GM12878 (cell line): ENCODE data around the gene ETV2. TPM values are rescaled to one million over a fixed set of nuclear protein-coding genes. Genes with fewer than 3 reads are reported as not detected.

Source experiments
- ATF7 ChIP-seq: fragments of 450-650 bp; IDR thresholded peaks from 2 replicates; pipeline ENCODE4 v1.6.1; 2016; ENCODE audit warnings: low read depth, mild to moderate bottlenecking
- CBFB ChIP-seq: IDR thresholded peaks from 2 replicates; pipeline ENCODE4 v1.6.1; 2016; ENCODE audit warnings: antibody characterized with exemption, low read depth
- CBX5 ChIP-seq: sonication (generic); IDR thresholded peaks from 2 replicates; pipeline ENCODE4 v1.6.1; 2016; ENCODE audit warnings: low read depth, moderate library complexity, mild to moderate bottlenecking, inconsistent platforms
- GABPA ChIP-seq: IDR thresholded peaks from 2 replicates; pipeline ENCODE4 v1.6.1; 2014; ENCODE audit warnings: antibody characterized with exemption, low read depth, mild to moderate bottlenecking, inconsistent platforms
- HCFC1 ChIP-seq: fragments of 150-350 bp; IDR thresholded peaks from 2 replicates; pipeline ENCODE4 v1.6.1; 2014; ENCODE audit warnings: low read length
- KLF5 ChIP-seq: fragments of 450-650 bp; IDR thresholded peaks from 2 replicates; pipeline ENCODE4 v1.6.1; 2014; ENCODE audit warnings: mild to moderate bottlenecking; ENCODE audit not compliant: partially characterized antibody
- MYB ChIP-seq: fragments of 150-350 bp; IDR thresholded peaks from 2 replicates; pipeline ENCODE4 v1.6.1; 2014; ENCODE audit warnings: mild to moderate bottlenecking, low read depth, low read length, borderline replicate concordance
- RAD21 ChIP-seq: IDR thresholded peaks from 2 replicates; pipeline ENCODE4 v1.6.1; 2011; ENCODE audit warnings: mild to moderate bottlenecking, low read depth, low read length, moderate library complexity; ENCODE audit not compliant: insufficient read depth
- RAD51 ChIP-seq: fragments of 450-650 bp; IDR thresholded peaks from 2 replicates; pipeline ENCODE4 v1.6.1; 2016; ENCODE audit warnings: moderate library complexity, mild to moderate bottlenecking, inconsistent platforms
- RBBP5 ChIP-seq: fragments of 200-600 bp; sonication (generic); conservative IDR thresholded peaks from 2 replicates; pipeline ENCODE4 v1.6.1; 2016
- SIN3A ChIP-seq: IDR thresholded peaks from 2 replicates; pipeline ENCODE4 v1.6.1; 2012; ENCODE audit warnings: low read depth, low read length, improper control_type of control experiment
- SKIL ChIP-seq: fragments of 450-650 bp; IDR thresholded peaks from 2 replicates; pipeline ENCODE4 v1.6.1; 2017; ENCODE audit warnings: mild to moderate bottlenecking, low read depth, inconsistent platforms; ENCODE audit not compliant: poor library complexity, severe bottlenecking
- SP1 ChIP-seq: IDR thresholded peaks from one replicate; pipeline ENCODE4 v1.6.1; 2011; ENCODE audit warnings: low read depth, low read length
- STAT1 ChIP-seq: fragments of 450-650 bp; conservative IDR thresholded peaks from 2 replicates; pipeline ENCODE4 v1.6.1; 2014; ENCODE audit warnings: antibody characterized with exemption, mild to moderate bottlenecking
- TAF1 ChIP-seq: IDR thresholded peaks from 2 replicates; pipeline ENCODE4 v1.6.1; 2011; ENCODE audit warnings: mild to moderate bottlenecking, low read depth, low read length, borderline replicate concordance
- TCF7 ChIP-seq: IDR thresholded peaks from 2 replicates; pipeline ENCODE4 v1.6.1; 2014; ENCODE audit warnings: antibody characterized with exemption, borderline replicate concordance
- YBX1 ChIP-seq: fragments of 450-650 bp; IDR thresholded peaks from 2 replicates; pipeline ENCODE4 v1.6.1; 2016; ENCODE audit warnings: antibody characterized with exemption
- ZBED1 ChIP-seq: IDR thresholded peaks from 2 replicates; pipeline ENCODE4 v1.6.1; 2016; ENCODE audit warnings: borderline replicate concordance
- ZBTB40 ChIP-seq: fragments of 450-650 bp; IDR thresholded peaks from 2 replicates; pipeline ENCODE4 v1.6.1; 2016; ENCODE audit warnings: mild to moderate bottlenecking, moderate library complexity, borderline replicate concordance
- polyA plus RNA-seq, 11 experiments: library from polyadenylated mRNA; depleted of rRNA in 4 of 11; unstranded in 6 of 11; stranded (reverse) in 5 of 11; fragments of >200 nt; fragmentation: Nextera tagmentation in 4 of 11; fragmentation: Illumina TruSeq in 1 of 11; extraction: Ambion mirVana in 4 of 11; extraction: Trizol in 1 of 11; gene quantifications; 1 replicate in 1 of 11; 2 replicates in 10 of 11; pipeline versions ENCODE4 v1.2.1 to v1.2.3, GENCODE V29; 2011 to 2016; ENCODE audit warnings: inconsistent platforms in 2 of 11, missing spikeins in 2 of 11, low read depth in 1 of 11
- total RNA-seq, 4 experiments: library from RNA; depleted of rRNA in 3 of 4; stranded (reverse); fragments of >200 nt in 3 of 4; fragmentation: Illumina TruSeq in 1 of 4; extraction: Trizol in 1 of 4; gene quantifications; 2 replicates each; pipeline versions ENCODE4 v1.2.1 to v1.2.3, GENCODE V29; 2013 to 2021
- TF ChIP-seq, protein P1 (sequence below): IDR thresholded peaks from 2 replicates; pipeline ENCODE4 v1.6.1; 2012; ENCODE audit warnings: improper control_type of control experiment, low read depth, low read length; ENCODE audit not compliant: insufficient replicate concordance

ETV2 gene
- total and polyA plus RNA-seq, 10 of the 15 experiments (the other 5 are each of a cell fraction or from before 2014, with no cell fraction given), result 0.10 to 1.4 (median 0.54) TPM; not detected in 1

- TF ChIP-seq RBBP5, result 0 out of 2 replicates have a peak, but pooled peaks have one; percentile 60
- TF ChIP-seq, protein P1, sequence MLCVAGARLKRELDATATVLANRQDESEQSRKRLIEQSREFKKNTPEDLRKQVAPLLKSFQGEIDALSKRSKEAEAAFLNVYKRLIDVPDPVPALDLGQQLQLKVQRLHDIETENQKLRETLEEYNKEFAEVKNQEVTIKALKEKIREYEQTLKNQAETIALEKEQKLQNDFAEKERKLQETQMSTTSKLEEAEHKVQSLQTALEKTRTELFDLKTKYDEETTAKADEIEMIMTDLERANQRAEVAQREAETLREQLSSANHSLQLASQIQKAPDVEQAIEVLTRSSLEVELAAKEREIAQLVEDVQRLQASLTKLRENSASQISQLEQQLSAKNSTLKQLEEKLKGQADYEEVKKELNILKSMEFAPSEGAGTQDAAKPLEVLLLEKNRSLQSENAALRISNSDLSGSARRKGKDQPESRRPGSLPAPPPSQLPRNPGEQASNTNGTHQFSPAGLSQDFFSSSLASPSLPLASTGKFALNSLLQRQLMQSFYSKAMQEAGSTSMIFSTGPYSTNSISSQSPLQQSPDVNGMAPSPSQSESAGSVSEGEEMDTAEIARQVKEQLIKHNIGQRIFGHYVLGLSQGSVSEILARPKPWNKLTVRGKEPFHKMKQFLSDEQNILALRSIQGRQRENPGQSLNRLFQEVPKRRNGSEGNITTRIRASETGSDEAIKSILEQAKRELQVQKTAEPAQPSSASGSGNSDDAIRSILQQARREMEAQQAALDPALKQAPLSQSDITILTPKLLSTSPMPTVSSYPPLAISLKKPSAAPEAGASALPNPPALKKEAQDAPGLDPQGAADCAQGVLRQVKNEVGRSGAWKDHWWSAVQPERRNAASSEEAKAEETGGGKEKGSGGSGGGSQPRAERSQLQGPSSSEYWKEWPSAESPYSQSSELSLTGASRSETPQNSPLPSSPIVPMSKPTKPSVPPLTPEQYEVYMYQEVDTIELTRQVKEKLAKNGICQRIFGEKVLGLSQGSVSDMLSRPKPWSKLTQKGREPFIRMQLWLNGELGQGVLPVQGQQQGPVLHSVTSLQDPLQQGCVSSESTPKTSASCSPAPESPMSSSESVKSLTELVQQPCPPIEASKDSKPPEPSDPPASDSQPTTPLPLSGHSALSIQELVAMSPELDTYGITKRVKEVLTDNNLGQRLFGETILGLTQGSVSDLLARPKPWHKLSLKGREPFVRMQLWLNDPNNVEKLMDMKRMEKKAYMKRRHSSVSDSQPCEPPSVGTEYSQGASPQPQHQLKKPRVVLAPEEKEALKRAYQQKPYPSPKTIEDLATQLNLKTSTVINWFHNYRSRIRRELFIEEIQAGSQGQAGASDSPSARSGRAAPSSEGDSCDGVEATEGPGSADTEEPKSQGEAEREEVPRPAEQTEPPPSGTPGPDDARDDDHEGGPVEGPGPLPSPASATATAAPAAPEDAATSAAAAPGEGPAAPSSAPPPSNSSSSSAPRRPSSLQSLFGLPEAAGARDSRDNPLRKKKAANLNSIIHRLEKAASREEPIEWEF, result no peak
- no peak for TF ChIP-seq YBX1
- TF ChIP-seq CBFB, result peak; percentile 68
- TF ChIP-seq KLF5, result peak; percentile 91
- TF ChIP-seq RAD51, result no peak
- peak; percentile 62; the same call in 1 of the 2 replicates for TF ChIP-seq TAF1
- TF ChIP-seq RAD21, result no peak
- peak; percentile 81; the same call in 1 of the 2 replicates for TF ChIP-seq SIN3A
- 0 out of 2 replicates have a peak, but pooled peaks have one; percentile 40 for TF ChIP-seq STAT1
- peak; percentile 93 for TF ChIP-seq SKIL
- TF ChIP-seq HCFC1, result peak; percentile 91
- TF ChIP-seq SP1, result peak; percentile 99
- peak; percentile 72 for TF ChIP-seq ZBTB40
- TF ChIP-seq CBX5, result no peak
- peak; percentile 73 for TF ChIP-seq GABPA
- TF ChIP-seq ATF7, result peak; percentile 100
- TF ChIP-seq TCF7, result no peak
- TF ChIP-seq MYB, result no peak
- no peak for TF ChIP-seq ZBED1
These were observed 12.8 kb upstream of the ETV2 start, which contains the start of gene RBM42 (continued) for GRCh38 chr19:35628565-35629331.
